Mucosa of gallbladder (tissue), 1 donor: ENCODE measurements around the gene ILRUN. TPM values are rescaled to one million over a fixed set of nuclear protein-coding genes. Genes with fewer than 3 reads are reported as not detected.
A peak's percentile ranks its signal among the peaks of the same experiment; 100 is the strongest.
"Not testable (repeated sequence)": the region's sequence is repeated elsewhere in the genome, so short reads cannot be mapped to it uniquely, and the experiment has no call there.

Experiments
- DNase-seq: peaks from one replicate; pipeline ENCODE4 v3.0.0-alpha.2; 2020; ENCODE audit warnings: low spot score
- total RNA-seq: library from RNA; stranded (reverse); gene quantifications from one replicate; pipeline ENCODE4 v1.2.1, GENCODE V29; 2021
- donor health status: DM: no; HTN: no; CAD: no.

ILRUN gene
- total RNA-seq, 1 donor from 2014 or later = 89.5 TPM

DNA sequence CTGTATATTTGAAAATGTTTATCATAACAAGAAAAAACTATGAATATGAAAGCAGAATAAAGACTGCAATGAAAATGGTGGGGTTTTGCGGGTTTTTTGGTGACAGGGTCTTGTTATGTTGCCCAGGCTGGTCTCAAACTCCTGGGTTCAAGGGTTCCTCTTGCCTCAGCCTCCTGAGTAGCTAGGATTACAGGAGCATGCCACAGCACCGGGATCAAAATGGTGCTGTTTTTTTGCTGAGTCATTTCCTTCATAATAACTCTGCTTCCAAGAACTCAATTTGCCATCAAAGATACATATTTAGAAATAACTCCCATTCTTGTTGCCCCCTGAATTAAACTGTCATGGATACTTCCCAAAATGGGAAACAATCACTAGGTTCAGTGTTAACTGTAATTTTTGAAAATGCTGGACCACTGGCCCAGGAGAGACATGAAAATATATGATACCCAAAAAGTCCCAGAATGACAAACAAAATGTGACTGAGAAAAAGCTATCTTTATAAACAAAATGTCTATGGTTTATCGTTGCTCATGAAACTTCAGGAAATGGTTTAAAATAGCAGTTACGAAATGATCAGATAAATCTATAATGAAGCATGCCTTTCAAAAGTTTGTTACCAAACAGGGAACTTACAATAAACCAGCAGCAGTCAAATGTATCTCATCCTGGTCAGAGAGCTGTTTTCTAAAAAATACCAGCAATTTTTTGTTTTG is 32.2 kb downstream of the ILRUN start:
- DNase-seq = no peak

DNA sequence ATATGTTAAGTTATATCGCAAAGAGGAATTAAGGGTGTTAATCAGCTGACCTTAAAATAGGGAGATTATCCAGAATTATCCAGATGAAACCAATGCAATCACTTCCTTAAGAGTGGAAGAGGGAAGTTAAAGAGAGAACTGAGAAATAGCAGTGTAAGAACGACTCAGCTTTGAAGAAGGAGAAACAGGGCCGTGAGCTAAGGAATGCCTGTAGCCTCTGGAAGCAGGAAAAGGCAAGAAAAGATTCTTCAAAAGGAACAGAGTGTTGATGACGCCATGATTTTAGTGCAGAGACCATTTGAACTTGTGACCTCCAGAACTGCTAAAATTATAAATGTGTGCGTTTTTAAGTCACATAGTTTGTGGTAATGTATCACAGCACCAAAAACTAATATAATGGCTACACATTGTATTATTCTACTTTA is 32.7 kb downstream of the ILRUN start:
- DNase-seq = no peak

DNA sequence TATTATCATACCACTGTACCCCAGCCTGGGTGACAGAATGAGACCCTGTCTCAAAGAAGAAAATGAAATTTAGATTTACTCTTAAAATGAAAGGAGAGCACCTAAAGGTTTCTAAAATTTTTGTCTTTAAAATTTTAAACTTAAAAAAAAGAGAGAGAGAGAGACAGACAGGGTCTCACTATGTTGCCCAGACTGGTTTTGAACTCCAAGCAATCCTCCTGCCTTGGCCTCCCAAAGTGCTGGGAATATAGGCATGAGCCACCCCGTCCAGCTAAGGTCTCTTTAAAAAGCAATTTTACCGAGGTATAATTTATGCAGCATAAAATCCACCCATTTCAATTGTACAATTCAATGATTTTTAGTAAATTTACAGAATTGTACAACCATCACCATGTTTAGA is 33.2 kb downstream of the ILRUN start:
- no peak for DNase-seq

DNA sequence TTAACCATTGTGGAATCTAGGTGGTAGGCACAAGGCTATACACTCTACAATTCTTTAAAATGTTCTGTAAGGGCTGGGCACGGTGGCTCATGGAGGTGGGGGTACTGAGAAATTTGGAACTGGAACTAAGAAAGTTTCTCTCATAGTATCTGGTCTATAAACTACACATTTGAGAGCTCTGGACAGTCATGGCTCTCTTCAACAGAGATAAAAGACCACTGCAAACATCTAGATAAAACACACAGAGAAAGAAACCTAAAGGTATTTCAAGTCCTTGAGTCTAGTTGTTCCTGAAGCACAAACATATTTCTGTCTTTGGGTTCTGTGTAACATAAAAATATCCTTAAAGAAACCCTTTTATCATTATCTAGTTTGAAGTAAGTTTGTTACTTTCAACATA is 35.2 kb downstream of the ILRUN start:
- DNase-seq = no peak

GRCh38 chr6:34658605-34659265 is 37.8 kb downstream of the ILRUN start:
- DNase-seq = no peak

- not testable (repeated sequence) for DNase-seq
Observed at GRCh38 chr6:34657979-34658480, 38.5 kb downstream of the ILRUN start.

- peak; percentile 72 for DNase-seq
Observed at GRCh38 chr6:34657307-34657978, 39.1 kb downstream of the ILRUN start.

GRCh38 chr6:34657037-34657306 is 39.6 kb downstream of the ILRUN start:
- DNase-seq = no peak

DNA sequence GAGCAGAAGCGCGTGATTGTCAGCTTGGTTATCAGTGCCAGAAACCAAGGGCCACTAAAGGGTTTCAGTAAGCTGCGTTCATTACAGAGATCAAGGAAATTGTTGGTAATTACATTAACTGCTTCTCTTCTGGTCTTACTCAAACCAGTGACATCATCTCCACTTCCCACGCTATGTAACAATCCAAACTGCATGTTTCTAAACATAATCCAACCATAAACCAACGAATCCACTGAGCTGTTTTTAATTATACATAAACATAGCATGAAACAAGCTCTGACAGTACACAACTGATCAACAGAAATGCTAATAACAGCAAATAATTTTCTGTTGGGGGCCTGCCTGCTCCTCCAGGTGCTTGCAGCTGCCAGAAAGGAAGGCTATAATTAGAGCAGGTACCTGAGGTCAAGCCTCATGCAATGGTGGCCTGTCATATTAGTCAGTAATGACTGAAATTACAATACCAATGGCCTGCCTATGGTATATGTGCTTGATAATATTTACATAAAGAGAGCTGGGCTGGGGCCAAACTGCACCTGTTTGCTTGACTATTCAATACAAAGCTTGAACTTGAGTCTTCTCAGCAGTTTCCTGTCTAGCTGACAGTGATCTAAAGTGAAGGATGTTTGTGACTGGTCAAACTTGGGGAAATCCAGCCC is 40.1 kb downstream of the ILRUN start:
- peak; percentile 50 for DNase-seq

DNA sequence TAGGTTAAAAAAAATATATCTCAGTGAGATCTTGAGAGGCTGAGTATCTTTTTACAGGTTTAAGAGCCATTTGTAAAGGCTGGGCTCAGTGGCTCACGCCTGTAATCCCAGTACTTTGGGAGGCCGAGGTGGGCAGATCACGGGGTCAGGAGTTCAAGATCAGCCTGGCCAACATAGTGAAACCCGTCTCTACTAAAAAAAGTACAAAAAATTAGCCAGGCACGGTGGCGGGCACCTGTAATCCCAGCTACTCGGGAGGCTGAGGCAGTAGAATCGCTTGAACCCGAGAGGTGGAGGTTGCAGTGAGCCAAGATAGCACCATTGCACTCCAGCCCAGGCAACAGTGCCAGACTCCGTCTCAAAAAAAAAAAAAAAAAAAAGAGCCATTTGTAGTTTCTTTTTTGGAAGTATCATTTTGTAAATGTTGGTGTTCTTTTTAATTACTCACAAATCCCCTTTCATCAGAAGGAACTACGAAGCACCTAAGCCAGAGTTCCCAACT is 40.6 kb downstream of the ILRUN start:
- not testable (repeated sequence) for DNase-seq

GRCh38 chr6:34654061-34654710 is 42.4 kb downstream of the ILRUN start:
- DNase-seq = no peak

DNA sequence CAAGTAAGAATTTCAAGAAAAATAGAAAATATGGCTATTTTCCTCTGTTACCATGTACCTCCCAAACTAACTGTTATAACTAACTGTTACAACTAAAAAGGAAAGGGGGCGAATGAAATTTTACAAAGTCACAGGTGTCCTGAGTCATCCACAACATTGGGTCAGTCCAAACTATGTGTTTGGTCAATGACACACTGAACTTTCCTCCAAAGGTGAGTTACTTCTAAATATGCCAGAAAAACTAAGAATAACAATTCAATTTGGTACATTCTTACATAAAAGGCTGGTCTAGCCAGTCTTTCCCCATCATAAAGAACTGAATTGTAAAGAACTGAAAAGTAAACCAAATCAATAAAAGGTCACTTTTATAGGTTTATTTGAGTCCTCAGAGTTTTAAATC is 44.3 kb downstream of the ILRUN start:
- no peak for DNase-seq

DNA sequence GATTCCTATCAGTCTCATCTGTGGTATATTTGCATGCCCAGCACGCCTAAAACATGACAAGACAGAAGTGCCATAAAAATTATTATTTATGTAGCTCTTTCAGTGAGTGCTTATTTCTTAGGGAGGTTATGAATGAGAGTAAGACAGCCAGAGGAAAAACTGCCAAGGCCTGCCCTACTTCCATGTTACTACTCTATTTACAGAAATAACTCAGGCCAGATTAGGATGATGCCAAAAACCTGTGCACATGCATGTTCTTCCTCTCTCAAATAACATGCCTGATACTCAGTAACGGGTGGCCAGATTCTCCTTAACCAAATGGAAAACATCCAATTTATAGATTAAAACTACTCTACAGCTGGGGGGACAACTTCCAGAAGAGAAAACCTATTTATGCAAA is 45.7 kb downstream of the ILRUN start:
- no peak for DNase-seq

DNA sequence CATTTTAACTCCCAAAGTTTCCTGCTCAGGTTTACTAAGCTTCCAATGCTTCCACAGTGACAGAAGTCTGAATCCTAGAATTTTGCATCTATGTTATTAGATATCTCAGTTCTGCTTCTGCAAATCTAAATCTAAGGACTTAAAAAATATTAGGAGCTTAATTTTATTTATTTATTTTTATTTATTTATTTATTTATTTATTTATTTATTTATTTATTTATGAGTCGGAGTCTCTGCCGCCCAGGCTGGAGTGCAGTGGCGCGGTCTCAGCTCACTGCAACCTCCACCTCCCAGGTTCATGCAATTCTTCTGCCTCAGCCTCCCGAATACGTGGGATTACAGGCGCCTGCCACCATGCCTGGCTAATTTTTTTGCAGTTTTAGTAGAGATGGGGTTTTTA is 46.3 kb downstream of the ILRUN start:
- DNase-seq = not testable (repeated sequence)

DNA sequence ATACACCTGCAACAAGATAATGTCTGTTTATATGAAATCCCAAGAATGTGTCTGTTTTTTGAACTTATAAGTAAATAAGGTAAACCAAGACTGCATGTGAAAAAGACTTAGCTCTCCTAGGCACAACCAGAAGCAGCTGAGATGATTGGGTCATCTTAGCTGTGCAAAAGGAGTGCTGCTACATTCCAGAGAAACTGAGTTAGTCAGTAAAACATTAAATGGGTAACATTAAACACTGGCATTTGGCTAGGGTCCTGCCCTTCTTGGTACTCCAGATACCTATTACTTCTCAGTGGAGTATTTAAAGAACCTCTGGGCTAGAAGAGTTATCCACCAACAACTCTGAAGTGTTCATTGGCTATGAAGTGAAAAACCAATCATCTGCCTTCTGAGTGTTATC is 47.8 kb downstream of the ILRUN start:
- no peak for DNase-seq

Other genes starting within 250 kb of the ILRUN start
- 1.4 TPM for gene PACSIN1, start 230.7 kb downstream of the ILRUN start, total RNA-seq
- gene SPDEF, start 140.4 kb downstream of the ILRUN start, total RNA-seq = 16.7 TPM
- gene SNRPC, start 60.7 kb upstream of the ILRUN start, total RNA-seq = 66.4 TPM
- gene BLTP3A, start 95.3 kb upstream of the ILRUN start, total RNA-seq = 10.8 TPM
- 17.7 TPM for gene TAF11, start 191.3 kb upstream of the ILRUN start, total RNA-seq
- 43.2 TPM for gene ANKS1A, start 192.5 kb upstream of the ILRUN start, total RNA-seq